GM18499 (cell line): ENCODE data around the gene AP1AR.
"Not testable (repeated sequence)": the region's sequence is repeated elsewhere in the genome, so short reads cannot be mapped to it uniquely, and the experiment has no call there.

Source experiments
- ATAC-seq: cut with Tn5 transposase; IDR thresholded peaks from one replicate; pipeline ENCODE4 v1.9.1; 2021; ENCODE audit warnings: moderate number of reproducible peaks; ENCODE audit not compliant: insufficient read depth, unreplicated experiment

The AP1AR gene

DNA sequence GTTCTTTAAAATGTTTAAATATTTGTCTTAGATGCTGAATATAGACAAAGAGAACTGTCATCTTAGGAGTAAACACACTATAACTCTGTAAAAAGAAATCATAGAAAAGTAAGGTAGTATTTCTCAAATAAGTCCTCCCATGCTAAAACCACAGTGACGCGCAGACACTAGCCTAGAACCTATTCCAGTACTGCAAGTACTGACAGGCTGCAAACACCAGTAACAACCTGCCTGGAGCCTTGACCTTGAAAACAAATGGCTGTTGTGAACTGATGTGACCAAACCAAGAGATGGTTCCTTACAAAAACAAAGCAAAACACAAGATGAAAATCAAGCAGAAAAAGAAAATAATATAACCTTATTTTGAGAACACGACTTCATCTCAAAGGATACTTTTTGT, 45.6 kb downstream of the AP1AR start:
- no peak for ATAC-seq

DNA sequence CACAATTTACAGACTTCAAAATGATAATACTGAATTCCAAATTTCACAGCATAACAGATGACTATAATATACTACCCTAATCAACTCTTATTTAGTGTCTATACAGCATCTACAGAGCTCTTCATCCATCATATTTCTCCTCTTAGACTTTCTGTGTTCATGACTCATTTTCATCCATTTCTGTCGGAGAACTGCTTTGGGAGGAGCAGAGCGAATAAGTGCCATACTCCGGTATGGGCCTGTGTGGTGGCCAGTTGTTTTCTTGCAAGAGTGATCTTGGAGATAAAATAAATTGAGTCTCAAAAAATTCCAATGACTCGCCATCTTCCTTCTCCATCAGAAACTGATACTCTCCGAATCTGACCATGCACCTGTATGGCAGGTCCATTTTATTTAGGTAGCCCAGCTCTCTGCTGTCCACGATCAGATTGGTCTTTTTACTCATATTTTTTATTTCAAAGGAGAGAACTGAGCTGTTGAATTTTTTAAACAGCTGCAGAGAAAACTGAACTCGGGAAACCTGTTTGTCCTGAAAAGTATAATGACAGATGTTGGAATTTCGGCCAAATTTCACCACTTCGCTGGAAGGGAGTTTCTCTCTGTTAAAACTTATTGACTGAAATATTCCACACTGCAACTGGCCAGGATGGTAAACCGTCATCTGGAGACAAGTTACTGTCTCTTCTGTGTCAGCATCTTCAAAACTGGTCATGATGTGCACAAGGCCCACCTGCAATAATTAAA, 46.3 kb downstream of the AP1AR start:
- no peak for ATAC-seq

DNA sequence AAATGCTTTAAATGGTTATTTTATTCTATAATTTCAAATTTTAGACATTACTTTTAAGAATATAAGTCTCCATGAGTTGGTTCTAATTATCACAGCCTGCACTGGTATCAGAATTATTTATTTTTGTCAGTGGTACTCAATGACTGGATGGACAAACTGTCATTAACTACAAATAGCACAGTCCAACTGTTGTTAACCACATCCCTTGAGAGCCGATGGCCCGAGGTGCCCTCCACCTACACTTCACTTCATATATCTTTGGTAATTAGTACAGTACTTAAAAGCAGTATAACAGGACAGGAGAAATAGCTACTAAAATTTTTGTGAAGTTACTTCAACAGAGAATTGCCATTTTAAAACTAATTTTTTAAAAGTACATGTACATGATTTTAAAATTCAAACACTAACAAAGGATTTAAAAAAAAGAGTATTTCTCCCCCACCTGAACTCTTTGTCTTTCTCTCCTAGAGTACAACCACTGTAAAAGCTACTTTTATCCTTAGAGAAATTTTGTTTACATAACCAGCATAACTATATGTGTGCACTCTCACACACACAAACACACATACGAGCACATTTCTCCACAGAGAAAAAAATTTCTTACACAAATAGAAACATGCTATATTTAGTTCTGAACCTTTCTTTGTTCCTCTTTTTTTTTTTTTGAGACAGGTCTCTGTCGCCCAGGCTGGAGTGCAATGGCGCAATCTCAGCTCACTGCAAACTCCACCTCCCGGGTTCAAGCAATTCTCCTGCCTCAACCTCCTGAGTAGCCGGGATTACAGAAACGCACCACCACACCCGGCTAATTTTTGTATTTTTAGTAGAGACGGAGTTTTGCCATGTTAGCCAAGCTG, 47.7 kb downstream of the AP1AR start:
- ATAC-seq = peak; percentile 46

DNA sequence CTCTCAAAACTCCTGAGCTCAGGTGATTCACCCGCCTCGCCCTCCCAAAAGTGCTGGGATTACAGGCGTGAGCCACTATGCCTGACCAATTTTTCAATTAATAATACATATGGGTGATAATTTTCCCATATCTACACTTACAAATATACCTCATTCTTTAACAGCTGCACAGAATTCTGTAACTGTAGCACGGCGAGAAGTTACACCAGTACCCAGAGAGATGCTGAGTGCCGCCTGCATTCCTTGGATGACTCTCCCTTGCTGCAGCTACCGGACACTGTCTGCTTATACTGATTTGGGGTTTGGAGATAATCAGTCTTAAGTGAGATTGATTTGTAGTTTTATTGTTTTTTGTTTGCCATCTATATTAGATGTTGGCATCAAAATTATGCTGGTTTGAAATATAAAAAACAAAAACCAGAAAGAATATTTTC, 48.3 kb downstream of the AP1AR start:
- no peak for ATAC-seq

DNA sequence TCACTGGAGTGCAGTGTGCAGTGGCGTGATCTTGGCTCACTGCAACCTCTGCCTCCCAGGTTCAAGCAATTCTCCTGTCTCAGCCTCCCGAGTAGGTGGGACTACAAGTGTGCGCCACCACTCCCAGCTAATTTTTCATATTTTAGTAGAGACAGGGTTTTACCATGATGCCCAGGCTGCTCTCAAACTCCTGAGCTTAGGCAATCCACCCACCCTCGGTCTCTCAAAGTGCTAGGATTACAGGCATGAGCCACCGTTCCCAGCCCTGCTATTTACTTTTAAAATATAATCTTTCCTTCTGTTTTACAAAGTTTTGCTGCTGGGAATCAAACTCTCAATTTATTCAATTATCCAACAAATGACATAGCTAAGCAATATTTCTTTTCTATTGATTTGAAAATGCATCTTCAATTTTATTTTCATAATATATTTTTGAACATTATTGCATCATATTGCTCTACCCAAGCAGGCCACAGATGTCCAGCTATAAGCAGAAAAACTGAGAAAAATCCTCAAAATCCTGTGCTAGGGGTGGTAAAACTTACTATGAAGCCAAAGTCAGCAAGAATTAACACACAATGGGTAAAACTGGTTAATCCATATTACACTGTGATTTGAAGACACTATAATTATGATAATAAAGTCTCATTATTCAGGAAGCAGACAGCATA, 48.9 kb downstream of the AP1AR start:
- ATAC-seq = no peak

DNA sequence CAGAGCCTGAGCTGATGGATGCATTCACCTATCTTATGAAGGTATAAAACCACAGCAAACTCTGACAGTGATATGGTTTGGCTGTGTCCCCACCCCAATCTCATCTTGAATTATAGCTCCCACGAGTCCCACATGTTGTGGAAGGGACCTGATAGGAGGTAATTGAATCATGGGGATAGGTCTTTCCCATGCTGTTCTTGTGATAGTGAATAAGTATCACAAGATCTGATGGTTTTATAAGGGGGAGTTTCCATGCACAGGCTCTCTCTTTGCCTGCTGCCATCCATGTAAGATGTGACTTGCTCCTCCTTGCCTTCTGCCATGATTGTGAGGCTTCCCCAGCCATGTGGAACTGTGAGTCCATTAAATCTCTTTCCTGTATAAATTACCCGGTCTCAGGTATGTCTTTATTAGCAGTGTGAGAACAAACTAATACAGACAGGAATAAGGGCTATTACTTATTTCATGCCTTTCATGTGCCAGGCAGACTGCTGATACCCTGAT, 50.4 kb downstream of the AP1AR start:
- not testable (repeated sequence) for ATAC-seq

DNA sequence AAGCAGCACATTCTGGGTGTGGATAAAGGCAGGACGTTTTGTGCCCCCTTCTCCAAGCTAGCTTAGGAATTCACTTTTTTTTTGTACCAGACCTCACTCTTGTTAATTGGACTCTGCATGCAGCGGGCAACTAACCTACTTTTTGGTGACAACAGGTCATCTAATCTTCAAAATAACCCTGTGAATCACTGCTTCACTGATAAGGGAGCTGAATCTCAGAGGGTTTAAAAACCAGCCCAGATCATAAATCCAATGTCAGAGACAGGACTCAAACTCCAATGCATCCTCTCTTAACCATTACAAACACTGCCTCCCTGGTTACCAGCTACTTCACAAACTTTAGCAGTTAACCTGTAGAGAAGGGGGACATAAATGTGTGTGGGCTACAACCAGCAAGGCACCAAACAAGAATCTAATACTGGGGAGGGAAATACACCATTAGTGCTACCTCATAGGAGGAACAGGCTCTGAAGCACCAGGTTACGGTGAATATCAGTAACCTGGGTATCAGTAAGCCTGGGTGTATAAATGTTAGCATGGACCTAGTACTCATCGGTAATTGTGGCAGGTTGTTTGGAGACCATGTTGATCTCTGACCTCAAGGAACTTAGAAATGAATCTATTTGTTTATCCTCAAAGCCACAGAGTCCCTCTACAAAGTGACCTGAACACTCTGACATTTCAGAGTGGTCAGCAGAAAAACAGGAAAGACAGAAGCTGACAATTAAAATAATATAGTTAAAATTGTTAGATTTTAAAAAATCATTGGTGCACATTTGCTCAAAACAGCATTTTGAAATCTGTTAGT, 51.5 kb downstream of the AP1AR start:
- no peak for ATAC-seq

DNA sequence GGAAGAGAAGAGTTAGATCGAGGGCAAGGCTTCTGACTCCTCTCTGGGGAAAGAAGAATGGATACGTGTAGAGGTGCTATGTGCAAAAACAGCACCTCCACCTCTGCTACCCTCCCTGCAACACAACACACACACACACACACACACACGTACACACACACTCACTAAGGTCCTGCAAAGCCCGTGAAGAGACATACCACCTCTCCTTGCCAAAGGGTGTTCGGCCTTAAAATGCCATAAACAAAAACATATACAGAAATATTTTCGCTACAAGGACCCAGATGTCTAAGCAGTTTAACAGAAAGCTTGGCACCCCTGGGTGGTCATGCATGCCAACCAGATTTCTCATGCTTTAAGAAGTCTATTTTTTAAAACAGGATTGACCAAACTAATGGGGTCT, 52.6 kb downstream of the AP1AR start:
- no peak for ATAC-seq

DNA sequence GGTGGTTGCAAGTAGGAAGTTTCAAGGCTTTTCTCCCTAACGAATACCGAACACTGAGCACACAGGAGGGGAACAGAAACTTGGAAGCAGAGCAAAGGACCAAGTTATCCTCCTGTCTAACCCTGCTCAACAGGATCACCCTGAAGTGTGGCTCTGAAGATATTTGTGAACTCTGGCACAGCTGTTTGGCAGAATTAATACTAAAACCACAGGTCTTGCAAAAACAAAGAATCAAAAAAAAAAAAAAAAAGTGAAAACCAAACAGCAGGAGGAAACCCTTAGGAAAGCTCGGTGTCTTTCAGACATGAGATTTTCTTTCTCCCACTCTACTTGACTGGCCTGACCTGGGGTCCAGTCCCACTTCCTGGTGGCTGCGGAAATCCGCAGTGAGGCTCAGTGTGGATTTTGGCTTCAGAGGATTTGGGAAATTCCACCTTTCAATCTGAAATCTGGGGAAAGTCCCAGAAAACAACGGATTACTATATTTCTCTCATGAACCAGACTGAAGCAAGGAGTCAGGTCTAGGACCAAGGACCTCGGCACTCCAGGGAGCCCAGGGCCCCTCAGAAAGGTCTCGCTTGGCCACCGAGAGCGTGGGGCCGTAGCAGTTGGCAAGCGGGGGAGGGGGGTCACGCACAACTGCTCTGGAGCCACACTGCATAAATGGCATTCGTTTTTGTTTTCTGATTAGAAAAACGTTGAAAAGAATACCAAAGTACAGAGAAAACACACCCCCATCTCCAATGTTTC, 53.2 kb downstream of the AP1AR start:
- ATAC-seq = no peak

DNA sequence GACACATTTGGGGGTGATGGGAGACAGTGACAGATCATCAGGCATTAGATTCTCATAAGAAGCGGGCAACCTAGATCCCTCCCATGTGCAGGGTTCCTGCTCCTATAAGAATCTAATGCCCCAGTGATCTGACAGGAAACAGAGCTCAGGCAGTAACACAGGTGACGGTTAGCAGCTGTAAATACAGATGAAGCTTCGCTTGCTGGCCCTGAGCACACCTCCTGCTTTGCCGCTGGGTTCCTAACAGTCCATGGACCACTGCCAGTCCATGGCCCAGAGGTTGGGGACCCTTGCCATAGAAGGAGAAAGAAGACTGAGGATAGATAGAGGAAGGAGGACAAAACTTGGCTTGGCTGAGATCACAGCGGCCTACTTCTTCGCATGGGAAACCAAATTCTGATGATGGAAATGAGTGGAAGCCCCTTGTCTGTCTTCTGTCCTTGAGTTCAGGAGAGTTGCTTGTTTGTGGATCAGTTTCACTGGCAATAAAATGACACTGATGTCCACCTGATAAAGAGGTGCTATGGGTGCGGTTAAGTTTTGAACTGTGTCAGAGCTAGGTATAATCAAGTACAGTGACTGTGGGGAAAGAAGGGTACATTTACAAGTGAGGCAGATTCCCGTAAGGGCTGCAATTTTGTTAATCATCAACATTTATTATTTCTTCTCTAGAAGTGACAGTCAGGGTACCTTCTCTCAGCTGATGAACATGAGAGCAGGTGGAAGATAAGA, 55.8 kb downstream of the AP1AR start:
- ATAC-seq = no peak

DNA sequence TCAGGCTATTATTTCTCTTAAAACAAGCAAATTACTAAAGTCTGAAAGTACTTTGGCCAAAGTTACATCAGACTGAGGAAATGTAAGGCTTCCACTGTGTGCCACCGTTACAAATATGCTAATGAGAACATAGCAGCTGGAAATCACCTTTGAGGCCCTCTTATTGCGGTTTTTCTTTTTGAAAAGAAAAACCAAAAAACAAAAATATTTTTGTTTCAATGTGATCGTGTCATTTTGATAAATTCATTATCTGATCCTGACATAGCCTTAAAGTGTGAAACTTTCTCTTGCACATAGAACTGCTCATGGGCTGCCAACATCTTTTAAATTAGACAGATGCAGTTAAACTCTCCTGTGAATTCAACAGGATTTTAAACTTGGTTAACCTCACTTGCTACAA, 56.9 kb downstream of the AP1AR start:
- ATAC-seq = no peak

DNA sequence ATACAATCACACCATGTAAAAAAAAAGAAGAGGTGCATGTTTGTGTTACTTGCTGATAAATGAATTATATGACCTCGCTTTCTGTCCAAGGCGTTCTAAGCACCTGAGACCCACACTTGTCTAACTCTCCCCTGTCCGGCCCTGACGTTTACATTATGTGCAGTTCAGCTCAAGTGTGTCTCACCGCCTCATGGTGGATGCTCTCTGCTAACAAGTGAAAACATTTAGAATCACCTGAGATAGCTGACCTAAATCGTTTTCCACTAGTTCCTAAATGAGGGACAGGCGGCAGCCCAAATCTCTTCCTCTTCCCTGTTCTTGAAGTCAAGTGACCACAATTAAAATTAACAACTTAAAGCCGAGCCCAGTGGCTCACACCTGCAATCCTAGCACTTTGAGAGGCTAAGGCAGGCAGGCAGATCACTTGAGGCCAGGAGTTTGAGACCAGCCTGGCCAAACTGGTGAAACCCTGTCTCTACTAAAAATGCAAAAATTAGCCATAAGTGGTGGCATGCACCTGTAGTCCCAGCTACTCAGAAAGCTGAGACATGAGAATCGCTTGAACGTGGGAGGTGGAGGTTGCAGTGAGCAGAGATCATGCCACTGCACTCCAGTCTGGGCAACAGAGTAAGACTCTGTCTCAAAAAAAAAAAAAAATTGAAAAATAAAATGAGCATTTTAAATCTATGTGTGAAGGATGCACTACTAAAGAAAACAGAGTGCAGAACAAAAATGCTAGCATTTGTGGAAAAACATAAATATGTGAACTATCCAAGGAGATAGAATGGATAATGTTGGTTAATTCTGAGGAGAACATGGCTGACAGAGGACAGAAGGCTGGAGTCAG, 58.0 kb downstream of the AP1AR start:
- no peak for ATAC-seq

DNA sequence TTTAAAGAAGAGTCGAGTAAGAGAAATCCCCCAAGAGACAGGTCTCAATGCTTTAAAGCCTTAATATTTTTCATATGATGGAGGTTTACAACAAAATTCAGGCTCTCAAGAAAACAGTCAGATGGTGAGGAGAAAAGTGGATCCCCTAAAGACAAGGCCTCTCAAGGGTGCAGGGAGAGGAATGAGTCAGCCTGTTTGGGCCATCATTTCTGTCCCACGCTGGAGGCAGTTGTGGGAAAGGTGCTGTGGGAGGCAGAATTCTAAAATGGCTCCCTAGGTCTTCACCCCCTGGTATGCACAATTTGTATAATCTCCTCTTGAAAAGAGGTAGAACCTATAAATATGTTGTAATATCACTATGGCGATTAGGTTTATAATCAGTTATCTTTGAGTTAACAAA, 58.8 kb downstream of the AP1AR start:
- no peak for ATAC-seq

DNA sequence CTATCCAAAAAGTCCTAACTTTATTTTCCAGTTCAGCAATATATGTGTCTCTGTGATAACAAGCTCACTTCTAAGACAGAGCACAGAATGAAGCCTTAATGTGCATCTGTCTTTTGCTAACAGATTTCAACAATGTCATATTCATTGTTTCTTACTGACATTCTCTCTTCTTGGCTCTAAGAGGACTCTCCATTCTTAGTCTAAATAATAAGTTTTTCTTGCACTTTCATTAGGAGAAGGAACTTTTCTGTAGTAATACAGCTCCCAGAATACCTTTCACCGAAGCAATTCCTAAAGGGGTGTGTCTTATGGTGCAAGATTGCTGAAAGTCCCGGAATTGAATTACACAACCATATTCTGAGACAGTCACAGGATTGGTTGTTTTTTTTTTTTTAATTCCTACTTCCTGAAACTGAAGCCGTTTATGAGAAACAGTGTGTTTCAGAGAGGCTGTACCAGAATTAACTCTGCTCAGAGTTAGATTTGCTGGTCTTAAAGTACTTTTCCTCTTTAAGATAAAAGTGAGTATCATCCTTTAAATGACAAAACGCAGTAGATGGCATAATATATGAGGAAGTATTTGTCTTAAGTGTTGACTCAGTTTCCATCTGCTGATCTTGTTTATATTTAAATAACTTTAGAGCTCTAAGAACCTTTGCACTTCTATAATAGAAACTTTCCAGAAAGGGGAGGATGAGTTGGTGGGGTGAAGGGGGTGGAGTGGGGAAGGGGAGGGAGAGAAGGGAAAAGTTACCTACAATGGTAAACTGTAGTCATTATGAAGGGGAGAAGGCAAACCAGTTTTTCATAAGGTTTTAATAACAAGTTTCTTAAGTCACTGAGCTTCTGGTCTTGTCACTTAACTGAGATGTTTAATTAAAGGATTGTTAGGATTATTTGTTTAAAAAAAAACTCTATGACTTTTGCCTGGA, 65.6 kb downstream of the AP1AR start, which contains the start of gene ALPK1:
TSS of gene ALPK1 (plus strand) at position 421 of the 932 bp plus-strand sequence.
- ATAC-seq = peak; percentile 90

DNA sequence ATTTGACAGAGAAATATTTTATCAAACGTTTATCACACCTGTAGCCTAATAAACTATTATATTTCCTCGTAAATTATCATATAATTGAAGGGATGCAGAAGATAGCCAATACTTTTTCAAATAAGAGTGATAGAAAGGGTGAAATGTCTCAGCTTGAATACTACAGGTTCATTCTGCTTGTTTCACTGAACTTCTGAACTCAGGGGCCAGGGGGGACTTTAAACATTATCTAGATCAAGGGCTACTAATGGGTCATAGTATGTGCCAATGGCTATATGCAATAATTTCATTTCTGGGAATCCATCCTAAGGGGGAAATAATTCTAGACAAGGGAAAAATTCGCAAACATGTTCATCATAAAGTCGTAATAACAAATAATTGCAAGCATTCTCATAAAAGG, 68.1 kb downstream of the AP1AR start:
- ATAC-seq = no peak

DNA sequence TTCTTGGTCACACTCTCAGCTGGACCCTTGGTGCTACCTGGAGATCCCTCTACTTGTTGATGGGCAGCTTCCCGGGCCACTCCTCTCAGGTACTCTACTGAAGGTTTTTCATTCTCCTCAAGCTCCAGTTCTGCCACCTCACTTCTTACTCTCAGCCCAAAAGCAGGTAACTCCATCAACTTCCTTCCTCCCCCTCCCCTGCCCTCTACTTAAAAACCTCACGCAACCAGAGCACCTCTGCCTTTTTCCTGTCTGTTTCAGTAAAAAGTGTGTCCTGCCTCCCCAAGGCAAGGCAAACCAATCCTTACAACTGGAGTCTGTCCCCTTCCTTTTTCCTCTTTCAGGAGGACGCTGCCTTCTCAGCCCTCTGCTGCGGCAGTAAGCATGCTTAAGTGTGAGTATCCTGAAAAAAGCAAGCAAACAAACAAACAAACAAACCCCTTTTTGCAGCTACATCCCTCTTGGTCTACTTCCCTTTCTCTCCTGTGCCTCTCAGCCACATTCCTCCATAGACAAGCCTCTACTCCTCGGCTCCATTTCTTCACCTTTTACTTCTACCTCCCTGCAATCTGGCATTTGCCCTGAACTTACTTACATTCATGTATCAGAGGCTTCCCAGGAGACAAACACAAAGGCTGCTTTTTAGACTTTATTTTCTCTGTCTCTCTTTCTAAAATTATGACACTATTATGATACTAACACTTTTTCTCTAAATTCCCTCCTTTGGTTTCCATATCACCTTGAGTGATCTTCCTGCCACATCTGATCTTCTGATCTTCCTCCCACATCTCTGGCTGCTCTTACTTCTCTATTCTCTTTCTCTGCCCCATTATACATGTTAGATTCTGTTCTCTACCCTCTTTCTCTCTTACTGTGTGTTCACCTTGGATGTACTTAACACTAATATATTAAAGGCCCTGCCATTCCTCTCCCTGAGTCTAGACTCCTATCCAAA, 71.0 kb downstream of the AP1AR start:
- peak; percentile 70 for ATAC-seq
